Hepatocyte (in vitro differentiated cells): Measurements from ENCODE around the gene FHOD3.

Experiments
- EZH2phosphoT487 ChIP-seq: fragments of 200-600 bp; sonication (generic); IDR thresholded peaks from one replicate; pipeline ENCODE4 v1.6.1; 2018; ENCODE audit warnings: antibody characterized with exemption, mild to moderate bottlenecking, low read depth, moderate library complexity; ENCODE audit not compliant: unreplicated experiment, severe bottlenecking
- TF ChIP-seq, protein P1 (sequence below): fragments of 200-600 bp; sonication (generic); IDR thresholded peaks from 2 replicates; pipeline ENCODE4 v1.5.1; 2016; ENCODE audit warnings: antibody characterized with exemption, mild to moderate bottlenecking; ENCODE audit not compliant: poor library complexity

DNA sequence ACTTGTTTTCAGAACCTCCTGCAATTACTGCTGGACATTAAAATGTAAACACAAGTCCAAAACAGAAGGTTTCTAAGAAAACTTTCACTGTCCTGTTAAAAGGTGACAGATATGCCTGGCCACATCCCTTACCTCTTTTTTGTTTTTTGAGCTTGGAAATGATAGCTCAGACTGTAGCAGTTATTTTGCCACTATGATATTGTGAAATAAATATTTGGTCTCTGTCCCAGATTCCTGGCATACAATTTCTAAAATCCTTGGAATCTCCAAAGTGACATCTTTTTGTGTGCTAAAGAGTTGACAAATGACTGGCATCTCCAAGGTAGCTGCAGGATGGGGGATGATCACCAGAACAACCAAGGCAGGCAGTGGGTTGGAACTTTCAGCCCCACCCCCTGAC lies 514.4 kb downstream of the FHOD3 start:
- TF ChIP-seq, protein P1, sequence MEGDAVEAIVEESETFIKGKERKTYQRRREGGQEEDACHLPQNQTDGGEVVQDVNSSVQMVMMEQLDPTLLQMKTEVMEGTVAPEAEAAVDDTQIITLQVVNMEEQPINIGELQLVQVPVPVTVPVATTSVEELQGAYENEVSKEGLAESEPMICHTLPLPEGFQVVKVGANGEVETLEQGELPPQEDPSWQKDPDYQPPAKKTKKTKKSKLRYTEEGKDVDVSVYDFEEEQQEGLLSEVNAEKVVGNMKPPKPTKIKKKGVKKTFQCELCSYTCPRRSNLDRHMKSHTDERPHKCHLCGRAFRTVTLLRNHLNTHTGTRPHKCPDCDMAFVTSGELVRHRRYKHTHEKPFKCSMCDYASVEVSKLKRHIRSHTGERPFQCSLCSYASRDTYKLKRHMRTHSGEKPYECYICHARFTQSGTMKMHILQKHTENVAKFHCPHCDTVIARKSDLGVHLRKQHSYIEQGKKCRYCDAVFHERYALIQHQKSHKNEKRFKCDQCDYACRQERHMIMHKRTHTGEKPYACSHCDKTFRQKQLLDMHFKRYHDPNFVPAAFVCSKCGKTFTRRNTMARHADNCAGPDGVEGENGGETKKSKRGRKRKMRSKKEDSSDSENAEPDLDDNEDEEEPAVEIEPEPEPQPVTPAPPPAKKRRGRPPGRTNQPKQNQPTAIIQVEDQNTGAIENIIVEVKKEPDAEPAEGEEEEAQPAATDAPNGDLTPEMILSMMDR = no peak
- TF ChIP-seq EZH2phosphoT487 = no peak
